NCI-H446 (cell line): ENCODE data around the gene PASD1.
"Not testable (repeated sequence)": the region's sequence is repeated elsewhere in the genome, so short reads cannot be mapped to it uniquely, and the experiment has no call there.

ENCODE experiments used
- DNase-seq, 2 experiments: peaks; one replicate each; lab custom pipeline; 2025; lab: John Stamatoyannopoulos, UW

Gene PASD1

GRCh38 chrX:151624677-151625076 is 61.2 kb downstream of the PASD1 start:
- no peak for DNase-seq

- no peak for DNase-seq
Observed at GRCh38 chrX:151631822-151632221, 68.3 kb downstream of the PASD1 start.

- no peak for DNase-seq
Observed at GRCh38 chrX:151633157-151633556, 69.7 kb downstream of the PASD1 start.

- DNase-seq: no peak
Observed at GRCh38 chrX:151634937-151635336, 71.5 kb downstream of the PASD1 start.

GRCh38 chrX:151641564-151641963 is 78.1 kb downstream of the PASD1 start:
- DNase-seq: no peak

- DNase-seq: no peak
Observed at GRCh38 chrX:151675121-151675746, 111.8 kb downstream of the PASD1 start.

- DNase-seq: no peak
Observed at GRCh38 chrX:151676196-151676595, 112.7 kb downstream of the PASD1 start.

GRCh38 chrX:151679798-151680402 is 116.4 kb downstream of the PASD1 start:
- no peak for DNase-seq

GRCh38 chrX:151680805-151681204 is 117.3 kb downstream of the PASD1 start:
- peak; percentile 1 to 45 for DNase-seq

GRCh38 chrX:151687635-151688034 is 124.2 kb downstream of the PASD1 start:
- DNase-seq: no peak

GRCh38 chrX:151688695-151689094 is 125.2 kb downstream of the PASD1 start:
- no peak for DNase-seq

- DNase-seq: no peak
Observed at GRCh38 chrX:151692825-151693224, 129.3 kb downstream of the PASD1 start.

- DNase-seq: no peak
Observed at GRCh38 chrX:151694121-151694520, 130.6 kb downstream of the PASD1 start.

GRCh38 chrX:151694661-151695582 is 131.4 kb downstream of the PASD1 start, which contains the start of gene PRRG3:
PRRG3 (plus strand) TSS chrX:151695458; CDS start chrX:151698815, 3,357 bp downstream.
- no peak for DNase-seq

- no peak for DNase-seq
Observed at GRCh38 chrX:151695583-151696340, 132.3 kb downstream of the PASD1 start.

- DNase-seq: not testable (repeated sequence)
Observed at GRCh38 chrX:151697082-151697481, 133.6 kb downstream of the PASD1 start.

- no peak for DNase-seq
Observed at GRCh38 chrX:151697522-151697921, 134.0 kb downstream of the PASD1 start.

- DNase-seq: no peak
Observed at GRCh38 chrX:151698485-151698884, 135.0 kb downstream of the PASD1 start.

- no peak for DNase-seq
Observed at GRCh38 chrX:151699746-151700145, 136.3 kb downstream of the PASD1 start.

- no peak for DNase-seq
Observed at GRCh38 chrX:151700581-151700980, 137.1 kb downstream of the PASD1 start.

- no peak for DNase-seq
Observed at GRCh38 chrX:151701071-151701470, 137.6 kb downstream of the PASD1 start.

GRCh38 chrX:151701531-151701930 is 138.1 kb downstream of the PASD1 start:
- no peak for DNase-seq
